ENCODE results near the gene RFX4. TPM values are rescaled to one million over a fixed set of nuclear protein-coding genes. Genes with fewer than 3 reads are reported as not detected.

Gene RFX4
- total and polyA plus RNA-seq, 2 of the 8 experiments (the other 6 are each of a cell fraction or from before 2014, with no cell fraction given), result 0.06 TPM; not detected in 1

- Histone ChIP-seq H4K5ac (ENCODE audit: insufficient read length, low read depth, low read length) (peak overlapping the region; percentile 33), H3K4me3 (ENCODE audit: extremely low read depth in 1 of 4, insufficient read depth in 2 of 4, low read depth in 3 of 4, low read length in 4 of 4) (no peak overlapping the region), H3K9ac (replicated peaks in 1 of 4; ENCODE audit: extremely low read depth in 1 of 4, low read depth in 3 of 4, low read length in 3 of 4) (no peak overlapping the region), H3K27me3 (replicated peaks in 1 of 4; ENCODE audit: control insufficient read depth in 3 of 4, extremely low read depth in 1 of 4, insufficient read depth in 3 of 4, low read length in 3 of 4) (no peaks in the 10 kb centered on the region), H3K36me3 (ENCODE audit: control insufficient read depth in 2 of 4, insufficient read depth in 4 of 4, low read length in 3 of 4) (no peaks in the 10 kb centered on the region), H3K56ac (replicated peaks; ENCODE audit: insufficient read length, low read depth, low read length) (no peak overlapping the region), H4K8ac (ENCODE audit: extremely low read depth, insufficient read depth, low read length) (no peak overlapping the region; the same call in 1 of the 2 replicates), H2BK120ac (replicated peaks; ENCODE audit: low read depth, low read length) (no peak overlapping the region), H3K14ac (ENCODE audit: insufficient read length) (peak overlapping the region; percentile 84), H3K9me3 (ENCODE audit: insufficient read depth in 2 of 2, low read depth in 1 of 2, low read length in 1 of 2) (no peaks in the 10 kb centered on the region), H2BK5ac (ENCODE audit: low read depth, low read length) (peak overlapping the region; percentile 1; the same call in 1 of the 2 replicates), H2AK5ac (ENCODE audit: low read depth, low read length) (no peak overlapping the region), H3K27ac (ENCODE audit: low read depth, low read length) (peak overlapping the region; percentile 33; the same call in 1 of the 2 replicates), H3K18ac (ENCODE audit: extremely low read depth, low read length) (peak overlapping the region; percentile 89; the same call in 1 of the 2 replicates), H3K4ac (replicated peaks; ENCODE audit: insufficient read length, low read depth, low read length) (no peak overlapping the region), H2AFZ (ENCODE audit: low read length) (no peak overlapping the region), H2BK12ac (ENCODE audit: low read depth, low read length) (peak overlapping the region; percentile 40; the same call in 1 of the 2 replicates), H3K79me1 (ENCODE audit: low read depth, low read length) (no peaks in the 10 kb centered on the region), H2BK20ac (ENCODE audit: low read length) (peak overlapping the region; percentile 51; the same call in 1 of the 2 replicates), H3K4me1 (replicated peaks in 1 of 4; ENCODE audit: control insufficient read depth in 3 of 4, insufficient read depth in 4 of 4, low read length in 3 of 4) (peaks cover 13 to 32% (median 22%) of the 10 kb centered on the region in 4 experiments; a peak in 6 of 7 replicates), H3K4me2 (ENCODE audit: insufficient read depth in 1 of 2, low read depth in 2 of 2, low read length in 2 of 2) (peak overlapping the region in 1 of 2 experiments; percentile 69; a peak in 1 of 4 replicates), H4K20me1 (replicated peaks in 1 of 2; ENCODE audit: control insufficient read depth in 1 of 2, insufficient read depth in 2 of 2, low read length in 2 of 2) (no peaks in the 10 kb centered on the region), H3K23ac (ENCODE audit: insufficient read length) (no peak overlapping the region), H4K91ac (replicated peaks; ENCODE audit: insufficient read length, low read length) (peak overlapping the region; percentile 58), H3K23me2 (ENCODE audit: low read depth, low read length) (no peaks in the 10 kb centered on the region), H3K79me2 (ENCODE audit: control insufficient read depth in 1 of 2, insufficient read depth in 2 of 2, low read length in 2 of 2) (no peaks in the 10 kb centered on the region), H2BK15ac (ENCODE audit: low read length) (no peak overlapping the region; the same call in 1 of the 2 replicates)
- FAIRE-seq, result no peak
- POLR2A ChIA-PET (ENCODE audit: partially characterized antibody), result interaction anchor here (0.8 to 1.5 kb wide), 4 partner anchors 10 to 30 kb away, joined by 3 to 4 read pairs (median 3); no protein-coding TSS in a partner anchor
- 87% methylated on average over 8 of the region's 8 CpGs; no CpG with 5 or more reads in 1 of the 2 experiments for WGBS, 2 experiments (ENCODE audit: extremely low coverage in 1 of 2, insufficient coverage in 1 of 2, insufficient read length in 1 of 2, insufficient replicate concordance in 2 of 2, low coverage in 1 of 2, low lambda C conversion rate in 2 of 2, missing lambda C conversion rate in 1 of 2)
- no peak for DNase-seq (ENCODE audit: low read depth in 1 of 2, low spot score in 2 of 2)
- CTCF ChIA-PET (ENCODE audit: partially characterized antibody), result interaction anchor here (0.6 to 1.5 kb wide), 5 partner anchors 9 to 434 kb away, joined by 3 to 4 read pairs (median 3); no protein-coding TSS in a partner anchor
- TF ChIP-seq YY1 (IDR thresholded peaks at IDR 0.05; ENCODE audit: low read depth, low read length), result no peak
- no peak for TF ChIP-seq CHD2 (IDR thresholded peaks at IDR 0.05; ENCODE audit: low read length)
- TF ChIP-seq BACH1 (IDR thresholded peaks at IDR 0.05; ENCODE audit: low read length), result no peak
- no peak for TF ChIP-seq TBP (IDR thresholded peaks at IDR 0.05; ENCODE audit: low read depth, low read length)
- TF ChIP-seq POU5F1 (IDR thresholded peaks at IDR 0.05; ENCODE audit: low read depth, low read length), result no peak
- no peak for TF ChIP-seq CBX5 (IDR thresholded peaks at IDR 0.05; ENCODE audit: low read depth, low read length)
- no peak for TF ChIP-seq SUZ12 (IDR thresholded peaks at IDR 0.05; ENCODE audit: low read length)
- no peak for TF ChIP-seq CBX8 (IDR thresholded peaks at IDR 0.05; ENCODE audit: borderline replicate concordance, low read depth, low read length)
- no peak for TF ChIP-seq HDAC2 (IDR thresholded peaks at IDR 0.05; ENCODE audit: borderline replicate concordance in 1 of 2, low read depth in 2 of 2, low read length in 2 of 2)
- no peak for TF ChIP-seq EP300 (IDR thresholded peaks at IDR 0.05; ENCODE audit: borderline replicate concordance in 1 of 2, low read depth in 2 of 2, low read length in 2 of 2)
- TF ChIP-seq BCL11A (IDR thresholded peaks at IDR 0.05; ENCODE audit: low read depth in 2 of 2, low read length in 2 of 2), result no peak
- no peak for TF ChIP-seq GABPA (IDR thresholded peaks at IDR 0.05; ENCODE audit: borderline replicate concordance, insufficient read depth, low read length)
- TF ChIP-seq RNF2 (IDR thresholded peaks at IDR 0.05; ENCODE audit: borderline replicate concordance, low read depth, low read length, missing control alignments, poor library complexity, severe bottlenecking), result no peak
Observed at GRCh38 chr12:106766393-106766826, 183.6 kb downstream of the RFX4 start.
